Upper lobe of right lung (tissue), 1 donor: ENCODE measurements around the gene XPR1. TPM values are rescaled to one million over a fixed set of nuclear protein-coding genes. Genes with fewer than 3 reads are reported as not detected.
A peak's percentile ranks its signal among the peaks of the same experiment; 100 is the strongest.

ENCODE experiments used
- ATAC-seq: fragments of 200-7000 bp; cut with Tn5 transposase; one replicate; pipeline ENCODE4 v1.9.1; 2020; ENCODE audit warnings: mild to moderate bottlenecking, moderate library complexity
- DNase-seq: peaks from one replicate; pipeline ENCODE4 v3.0.0-alpha.2; 2020
- H3K27ac ChIP-seq: fragments of 200-600 bp; one replicate; pipeline ENCODE4 v1.8.0; 2022
- H3K27me3 ChIP-seq: fragments of 200-600 bp; one replicate; pipeline ENCODE4 v1.8.0; 2022; ENCODE audit warnings: mild to moderate bottlenecking
- H3K36me3 ChIP-seq: fragments of 200-600 bp; one replicate; pipeline ENCODE4 v1.8.0; 2022
- H3K4me1 ChIP-seq: fragments of 200-600 bp; one replicate; pipeline ENCODE4 v1.8.0; 2022
- H3K4me3 ChIP-seq: fragments of 200-600 bp; one replicate; pipeline ENCODE4 v1.8.0; 2022; ENCODE audit warnings: mild to moderate bottlenecking
- H3K9me3 ChIP-seq: fragments of 200-600 bp; one replicate; pipeline ENCODE4 v1.8.0; 2022
- intact Hi-C: fragments of 100-400 bp; cut with DNase I; formaldehyde crosslinking; loops from one replicate; pipeline ENCODE4 v1.11.0; 2022
- total RNA-seq: library from RNA; stranded (reverse); fragmentation: NEBNext Ultra II Directional; extraction: Animal tissue kit (Norgen Biotek cat#: 25700); gene quantifications from one replicate; pipeline ENCODE4 v1.2.1, GENCODE V29; 2021
- TF ChIP-seq, protein P1 (sequence below): fragments of 200-600 bp; IDR thresholded peaks from one replicate; pipeline ENCODE4 v1.8.0; 2022; ENCODE audit warnings: antibody characterized with exemption
- donor health status: DM: no; HTN: yes; CAD: no; lungs with severe emphysema.

Gene XPR1
- total RNA-seq, 1 donor from 2014 or later: 23.5 TPM

DNA sequence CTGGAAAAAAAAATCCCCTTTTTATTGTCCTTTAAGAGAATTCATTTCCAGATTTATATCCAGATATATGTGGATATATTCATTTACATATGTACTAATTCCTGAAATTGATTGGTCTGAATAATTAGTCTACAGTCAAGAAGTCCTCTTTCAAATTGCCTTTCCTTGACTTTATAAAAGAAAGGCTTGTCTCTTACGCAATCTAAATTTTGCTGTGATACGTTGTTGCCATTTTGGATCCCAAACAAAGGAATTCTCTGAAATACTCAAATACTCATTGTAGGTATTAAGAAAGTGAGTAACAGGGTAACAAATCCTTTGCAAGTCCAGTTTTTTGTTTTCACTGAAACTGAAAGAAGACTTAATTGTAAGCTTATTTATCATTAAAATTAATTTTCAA, 144.0 kb downstream of the XPR1 start:
- intact Hi-C loops: no loop called here
- ATAC-seq (no peak), DNase-seq (no peak)
- Histone ChIP-seq H3K27ac (no peak overlapping the region), H3K27me3 (no peaks in the 10 kb centered on the region), H3K4me3 (no peak overlapping the region), H3K4me1 (no peaks in the 10 kb centered on the region), H3K9me3 (no peaks in the 10 kb centered on the region), H3K36me3 (no peaks in the 10 kb centered on the region)
- TF ChIP-seq, protein P1, sequence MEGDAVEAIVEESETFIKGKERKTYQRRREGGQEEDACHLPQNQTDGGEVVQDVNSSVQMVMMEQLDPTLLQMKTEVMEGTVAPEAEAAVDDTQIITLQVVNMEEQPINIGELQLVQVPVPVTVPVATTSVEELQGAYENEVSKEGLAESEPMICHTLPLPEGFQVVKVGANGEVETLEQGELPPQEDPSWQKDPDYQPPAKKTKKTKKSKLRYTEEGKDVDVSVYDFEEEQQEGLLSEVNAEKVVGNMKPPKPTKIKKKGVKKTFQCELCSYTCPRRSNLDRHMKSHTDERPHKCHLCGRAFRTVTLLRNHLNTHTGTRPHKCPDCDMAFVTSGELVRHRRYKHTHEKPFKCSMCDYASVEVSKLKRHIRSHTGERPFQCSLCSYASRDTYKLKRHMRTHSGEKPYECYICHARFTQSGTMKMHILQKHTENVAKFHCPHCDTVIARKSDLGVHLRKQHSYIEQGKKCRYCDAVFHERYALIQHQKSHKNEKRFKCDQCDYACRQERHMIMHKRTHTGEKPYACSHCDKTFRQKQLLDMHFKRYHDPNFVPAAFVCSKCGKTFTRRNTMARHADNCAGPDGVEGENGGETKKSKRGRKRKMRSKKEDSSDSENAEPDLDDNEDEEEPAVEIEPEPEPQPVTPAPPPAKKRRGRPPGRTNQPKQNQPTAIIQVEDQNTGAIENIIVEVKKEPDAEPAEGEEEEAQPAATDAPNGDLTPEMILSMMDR: no peak

DNA sequence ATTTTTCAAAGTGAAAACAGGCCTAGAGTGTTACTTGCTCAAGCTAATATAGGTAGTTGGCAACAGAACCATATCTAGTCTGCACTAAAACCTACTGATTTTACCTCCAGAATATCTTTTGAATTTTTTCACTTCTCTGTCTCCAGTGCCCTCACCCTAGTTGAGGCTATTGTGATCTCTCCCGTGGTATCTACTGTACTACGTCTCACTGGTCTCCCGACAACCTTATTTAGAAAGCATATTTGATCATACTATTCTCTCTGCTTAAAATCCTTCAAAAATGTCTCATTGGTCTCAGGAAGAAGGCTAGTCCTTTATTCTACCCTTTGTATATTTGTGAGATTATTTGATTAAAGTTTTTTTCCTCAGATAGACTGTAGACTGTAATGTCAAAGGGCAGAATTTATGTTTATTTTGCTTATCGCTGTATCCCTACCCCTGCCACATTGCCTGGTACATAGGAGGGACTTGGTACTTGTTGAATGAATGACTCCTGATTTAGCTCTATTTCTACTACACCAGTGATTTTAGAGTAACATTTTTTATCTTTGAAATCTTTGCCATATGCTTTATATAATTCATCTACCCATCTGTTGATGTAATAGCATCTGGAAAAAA, 145.4 kb downstream of the XPR1 start:
- no peak overlapping the region for H3K4me3 ChIP-seq
- no peaks in the 10 kb centered on the region for H3K4me1 ChIP-seq
- no peaks in the 10 kb centered on the region for H3K27me3 ChIP-seq
- TF ChIP-seq, protein P1: no peak
- no peaks in the 10 kb centered on the region for H3K36me3 ChIP-seq
- DNase-seq: no peak
- ATAC-seq: no peak
- no peaks in the 10 kb centered on the region for H3K9me3 ChIP-seq
- H3K27ac ChIP-seq: no peak overlapping the region
- intact Hi-C loops: no loop called here

DNA sequence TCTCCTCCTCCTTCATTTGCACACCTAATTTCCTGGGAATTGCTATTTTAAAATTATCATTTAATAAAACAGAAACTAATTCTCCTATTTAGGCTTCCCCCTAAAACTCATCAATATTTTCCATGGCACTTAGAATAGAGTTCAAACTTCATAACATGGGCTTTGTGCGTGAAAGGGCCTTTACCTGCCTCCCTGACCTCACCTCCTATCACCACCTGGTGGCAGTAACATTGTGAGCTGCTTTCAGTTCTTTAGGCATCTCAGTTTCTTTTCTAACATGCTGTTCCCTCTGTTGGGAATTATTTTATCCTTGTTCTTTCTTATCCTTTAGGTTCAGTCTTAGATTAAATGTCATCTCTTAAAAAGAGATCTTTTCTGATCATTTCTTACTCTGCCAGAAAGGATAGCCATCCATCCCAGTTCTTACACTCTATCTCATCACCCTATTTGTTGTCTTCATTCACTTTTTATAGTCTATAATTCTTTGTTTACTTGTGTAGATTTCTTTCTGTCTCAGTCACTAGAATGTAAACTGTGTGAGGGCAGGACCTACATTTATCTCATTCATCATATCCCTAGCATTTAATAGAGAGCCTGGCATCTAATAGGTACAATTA, 147.1 kb downstream of the XPR1 start:
- DNase-seq (no peak), ATAC-seq (no peak)
- Histone ChIP-seq H3K27me3 (no peaks in the 10 kb centered on the region), H3K9me3 (no peaks in the 10 kb centered on the region), H3K36me3 (no peaks in the 10 kb centered on the region), H3K4me1 (no peaks in the 10 kb centered on the region), H3K27ac (no peak overlapping the region), H3K4me3 (no peak overlapping the region)
- TF ChIP-seq, protein P1: peak; percentile 33
- intact Hi-C loops: no loop called here

DNA sequence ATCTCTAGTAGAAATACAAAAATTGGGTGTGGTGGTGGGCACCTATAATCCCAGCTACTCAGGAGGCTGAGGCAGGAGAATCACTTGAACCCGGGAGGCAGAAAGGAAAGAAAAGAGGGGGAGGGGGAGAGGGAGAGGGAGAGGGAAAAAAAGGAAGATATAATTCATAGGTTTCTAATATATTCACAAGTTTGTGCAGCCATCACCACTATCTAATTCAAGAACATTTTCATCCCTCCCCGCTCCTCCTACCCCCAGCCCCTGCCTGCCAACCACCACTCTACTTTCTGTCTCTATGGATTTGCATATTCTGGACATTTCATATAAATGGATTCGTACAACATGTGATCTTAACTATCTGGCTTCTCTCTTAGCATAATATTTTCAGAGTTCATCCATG, 147.8 kb downstream of the XPR1 start:
- H3K36me3 ChIP-seq: no peaks in the 10 kb centered on the region
- no peak overlapping the region for H3K27ac ChIP-seq
- DNase-seq (no peak), ATAC-seq (no peak)
- H3K9me3 ChIP-seq: no peaks in the 10 kb centered on the region
- no peak overlapping the region for H3K4me3 ChIP-seq
- no peaks in the 10 kb centered on the region for H3K4me1 ChIP-seq
- intact Hi-C loops: no loop called here
- TF ChIP-seq, protein P1: no peak
- H3K27me3 ChIP-seq: no peaks in the 10 kb centered on the region

DNA sequence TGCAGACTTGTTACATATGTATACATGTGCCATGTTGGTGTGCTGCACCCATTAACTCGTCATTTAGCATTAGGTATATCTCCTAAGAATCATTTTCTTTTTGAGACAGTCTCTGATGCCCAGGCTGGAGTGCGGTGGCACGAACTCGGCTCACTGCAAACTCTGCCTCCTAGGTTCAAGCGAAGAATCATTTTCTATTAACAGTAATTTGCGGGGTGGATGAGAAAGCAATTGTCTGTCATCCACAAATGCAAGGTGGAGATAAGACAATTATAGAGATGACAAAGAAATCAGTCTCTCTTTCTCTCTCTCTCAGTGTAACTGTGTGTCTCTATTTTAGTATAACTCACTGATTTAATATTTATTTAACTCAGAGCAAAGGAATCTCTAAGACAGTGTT, 149.9 kb downstream of the XPR1 start:
- intact Hi-C loops: no loop called here

More for the DNA sequence above, 149.9 kb downstream of the XPR1 start:
- TF ChIP-seq, protein P1: no peak
- Histone ChIP-seq H3K27ac (no peak overlapping the region), H3K4me3 (no peak overlapping the region), H3K36me3 (no peaks in the 10 kb centered on the region), H3K27me3 (no peaks in the 10 kb centered on the region), H3K4me1 (no peaks in the 10 kb centered on the region), H3K9me3 (no peaks in the 10 kb centered on the region)
- ATAC-seq: no peak
- no peak for DNase-seq
